Omental fat pad (tissue), 4 donors: ENCODE measurements around the gene CEP70. TPM values are rescaled to one million over a fixed set of nuclear protein-coding genes. Genes with fewer than 3 reads are reported as not detected.
"Not testable (repeated sequence)": the region's sequence is repeated elsewhere in the genome, so short reads cannot be mapped to it uniquely, and the experiment has no call there.

Experiments used
- ATAC-seq: fragments of 150-250 bp; one replicate; pipeline ENCODE4 v1.9.1; 2016; ENCODE audit warnings: mild to moderate bottlenecking, moderate library complexity; ENCODE audit not compliant: low FRiP score
- DNase-seq: peaks from one replicate; pipeline ENCODE4 v3.0.0-alpha.2; 2019; ENCODE audit warnings: low spot score
- CTCF ChIP-seq, 3 donors: fragments of 450-650 bp; IDR thresholded peaks; one replicate each; pipeline ENCODE4 v1.5.1; 2016 to 2017; ENCODE audit warnings: antibody characterized with exemption in 3 of 3, mild to moderate bottlenecking in 3 of 3, moderate library complexity in 2 of 3
- total RNA-seq, 4 donors: library from RNA; depleted of rRNA; stranded (reverse); fragments of >200 nt; gene quantifications; one replicate each; pipeline ENCODE4 v1.1.0, GENCODE V29; 2016

Gene CEP70
- total RNA-seq, 4 donors from 2014 or later: 10.6 to 15.4 (median 13.8) TPM

- ATAC-seq: no peak
- no peak for DNase-seq
- TF ChIP-seq CTCF (IDR thresholded peaks at IDR 0.05): no peak
These were observed 54.7 kb downstream of the CEP70 start for GRCh38 chr3:138539352-138539751.

DNA sequence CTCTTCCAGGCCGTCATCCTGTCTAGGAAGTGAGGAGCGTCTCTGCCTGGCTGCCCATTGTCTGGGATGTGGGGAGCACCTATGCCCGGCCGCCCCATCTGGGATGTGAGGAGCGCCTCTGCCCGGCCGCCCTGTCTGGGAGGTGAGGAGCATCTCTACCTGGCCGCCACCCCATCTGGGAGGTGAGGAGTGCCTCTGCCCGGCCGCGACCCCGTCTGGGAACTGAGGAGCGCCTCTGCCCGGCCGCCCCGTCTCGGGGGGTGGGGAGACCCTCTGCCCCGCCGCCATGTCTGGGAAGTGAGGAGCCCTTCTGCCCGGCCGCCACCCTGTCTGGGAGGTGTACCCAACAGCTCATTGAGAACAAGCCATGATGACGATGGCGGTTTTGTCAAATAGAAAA lies 72.6 kb downstream of the CEP70 start:
- DNase-seq, ATAC-seq: not testable (repeated sequence)

GRCh38 chr3:138513090-138513843 lies 80.8 kb downstream of the CEP70 start:
- DNase-seq: no peak
- no peak for ATAC-seq
- no peak for TF ChIP-seq CTCF (IDR thresholded peaks at IDR 0.05)

DNA sequence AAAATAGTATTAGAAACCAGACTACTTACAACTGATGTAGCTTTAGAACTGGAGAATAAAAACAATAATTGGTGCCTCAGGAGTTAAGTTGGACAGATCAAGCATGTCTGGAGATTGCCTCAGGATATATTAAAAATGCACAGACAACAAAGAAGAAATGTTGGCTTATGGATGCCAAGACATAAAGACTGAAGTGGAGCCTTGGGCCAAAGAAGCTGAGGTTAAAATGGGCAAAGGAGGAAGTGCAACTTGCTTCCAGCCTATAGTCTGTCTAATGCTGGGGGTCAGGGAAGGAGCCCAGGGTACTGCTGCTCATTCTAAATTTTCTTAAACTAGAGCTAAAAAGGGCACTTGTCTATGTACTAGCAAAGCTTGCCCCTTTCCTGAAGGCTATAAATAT lies 82.1 kb downstream of the CEP70 start:
- ATAC-seq: no peak
- TF ChIP-seq CTCF (IDR thresholded peaks at IDR 0.05): no peak
- DNase-seq: no peak

DNA sequence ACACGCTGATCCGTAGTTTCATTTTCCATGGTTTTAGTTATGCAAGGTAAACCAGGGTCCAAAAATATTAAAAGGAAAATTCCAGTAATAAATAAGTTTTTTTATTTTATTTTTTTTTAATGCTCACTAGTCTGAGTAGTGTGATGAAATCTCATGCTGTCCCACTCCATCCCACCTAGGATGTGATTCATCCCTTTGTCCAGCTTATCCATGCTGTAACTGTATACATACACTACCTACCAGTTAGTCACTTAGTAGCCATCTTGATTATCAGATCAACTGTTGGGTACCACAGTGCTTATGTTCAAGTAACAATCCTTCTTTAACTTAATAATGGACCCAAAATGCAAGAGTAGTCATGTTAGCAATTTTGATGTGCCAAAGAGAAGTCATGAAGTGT lies 84.5 kb downstream of the CEP70 start:
- DNase-seq (no peak), ATAC-seq (no peak)
- TF ChIP-seq CTCF (IDR thresholded peaks at IDR 0.05): no peak

DNA sequence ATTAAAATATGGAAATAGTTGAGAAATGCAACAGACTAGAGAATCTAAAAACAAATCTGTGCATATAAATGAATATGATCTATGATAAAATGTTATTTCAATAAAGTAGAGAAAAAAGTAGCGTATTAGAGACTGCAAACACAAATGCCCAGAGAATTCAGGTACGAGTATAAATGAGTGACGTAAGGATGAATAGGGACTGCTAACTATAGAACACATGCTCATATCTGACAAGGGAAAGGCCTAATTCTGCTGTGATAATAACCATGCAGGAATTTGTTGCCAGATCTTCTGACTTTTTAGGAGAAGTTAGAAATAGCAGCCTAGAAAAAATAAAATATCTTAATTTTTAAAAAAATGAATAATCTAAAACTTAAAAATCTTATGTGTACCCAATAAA lies 86.5 kb downstream of the CEP70 start:
- no peak for ATAC-seq
- DNase-seq: no peak
- no peak for TF ChIP-seq CTCF (IDR thresholded peaks at IDR 0.05)

- no peak for ATAC-seq
These were observed 95.1 kb downstream of the CEP70 start for GRCh38 chr3:138498991-138499390.

More at GRCh38 chr3:138498991-138499390, 95.1 kb downstream of the CEP70 start:
- DNase-seq: no peak
- TF ChIP-seq CTCF (IDR thresholded peaks at IDR 0.05): no peak
